Measurements from ENCODE around the gene PISD.

Gene PISD

DNA sequence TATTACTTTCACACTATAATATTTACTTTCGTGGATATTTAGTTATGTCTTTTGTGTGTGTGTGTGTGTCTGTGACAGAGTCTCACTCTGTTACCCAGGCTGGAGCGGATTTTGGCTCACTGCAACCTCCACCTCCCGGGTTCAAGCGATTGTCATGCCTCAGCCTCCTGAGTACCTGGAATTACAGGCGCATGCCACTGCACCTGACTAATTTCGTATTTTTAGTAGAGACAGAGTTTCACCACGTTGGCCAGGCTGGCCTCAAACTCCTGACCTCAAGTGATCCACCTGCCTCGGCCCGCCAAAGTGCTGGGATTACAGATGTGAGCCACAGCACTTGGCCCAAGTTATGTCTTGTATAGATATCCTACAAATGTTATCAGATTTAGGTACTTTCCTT lies 9.9 kb downstream of the PISD start:
- DNase-seq = no peak

DNA sequence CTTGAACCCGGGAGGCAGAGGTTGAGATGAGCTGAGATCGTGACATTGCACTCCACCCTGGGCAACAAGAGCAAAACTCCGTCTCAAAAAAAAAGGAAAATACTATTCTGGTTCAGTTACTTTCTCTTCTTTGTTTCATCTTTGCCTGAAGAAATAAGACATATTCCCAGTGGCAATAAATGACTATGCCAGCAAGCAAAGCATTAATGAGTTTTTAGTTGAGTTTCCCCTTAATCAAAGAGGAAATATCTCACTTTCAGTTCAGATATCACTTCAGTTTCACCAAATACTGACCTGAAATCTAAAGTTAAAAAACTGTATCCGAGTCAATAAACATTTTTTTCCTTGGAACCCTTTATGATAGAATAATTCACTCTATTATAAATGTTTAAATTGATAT lies 10.4 kb downstream of the PISD start:
- DNase-seq = no peak

DNA sequence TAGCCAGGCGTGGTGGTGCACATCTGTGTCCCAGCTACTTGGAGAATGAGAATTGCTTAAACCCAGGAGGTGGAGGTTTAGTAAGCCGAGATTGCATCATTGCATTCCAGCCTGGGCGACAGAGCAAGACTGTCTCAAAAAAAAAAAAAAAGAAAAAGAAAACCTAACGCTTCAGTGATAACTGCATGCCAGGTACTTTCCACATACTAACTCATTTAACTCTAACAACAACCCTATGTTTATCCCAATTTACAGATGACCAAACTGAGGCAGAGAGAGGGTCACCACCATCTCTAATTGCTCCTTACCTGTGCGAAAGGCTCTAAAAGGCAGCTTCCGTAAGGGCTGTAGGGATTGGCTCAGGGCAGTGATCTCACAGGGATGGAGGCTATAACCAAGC lies 11.6 kb downstream of the PISD start:
- no peak for DNase-seq

DNA sequence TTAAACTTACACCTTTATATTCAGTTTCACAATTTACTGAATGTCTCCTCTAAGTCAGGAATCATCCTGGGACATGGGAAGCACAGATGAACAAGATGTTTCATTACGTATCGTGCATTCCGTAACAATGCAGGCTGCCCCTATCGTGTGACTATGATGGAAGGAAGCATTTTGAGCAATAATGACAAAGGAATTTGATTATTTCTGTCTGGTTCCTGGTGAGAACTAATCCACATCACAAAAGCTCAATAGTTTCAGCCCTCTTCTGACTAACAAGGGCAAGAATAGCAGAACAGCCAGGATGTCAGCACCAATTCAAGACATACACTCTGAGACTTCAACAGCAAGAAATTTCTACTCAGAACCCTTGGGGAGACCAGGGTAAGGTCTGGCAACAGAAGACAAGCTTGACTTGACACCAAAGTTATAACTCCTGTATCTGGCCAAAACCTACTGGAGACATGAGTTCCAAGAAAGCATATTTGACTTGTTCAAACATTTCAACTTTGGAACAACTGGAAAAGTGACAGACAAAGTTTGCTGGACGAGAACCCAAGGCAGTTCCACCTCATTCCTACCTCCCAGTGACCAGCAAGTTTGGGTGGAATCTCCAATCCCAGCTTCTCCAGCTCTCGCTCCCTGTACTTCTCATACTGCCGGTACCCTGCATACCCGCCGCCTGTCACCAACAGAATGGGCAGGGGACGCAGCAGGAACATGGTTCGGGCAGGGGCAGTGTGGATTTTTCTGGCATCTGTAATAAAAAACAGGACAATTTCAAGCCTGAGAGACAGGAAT lies 14.3 kb downstream of the PISD start:
- DNase-seq = no peak

DNA sequence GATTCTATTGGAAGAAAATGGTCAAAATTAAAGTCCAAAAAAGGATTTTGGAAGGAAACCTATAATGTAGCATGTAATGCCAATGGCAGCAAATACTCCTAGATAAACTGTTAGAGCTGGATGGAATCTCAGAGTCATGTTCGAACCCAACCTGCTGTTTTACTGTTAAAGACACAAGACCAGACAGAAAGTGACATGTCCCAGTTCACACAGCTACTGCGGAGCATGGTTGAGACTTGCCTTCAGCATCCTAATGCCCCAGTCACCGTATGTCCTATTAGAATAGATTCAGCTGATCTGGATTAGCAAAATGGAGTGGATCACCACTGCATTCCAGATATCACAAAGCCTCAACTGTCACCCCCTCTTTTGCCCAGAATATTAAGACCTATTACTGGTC lies 14.9 kb downstream of the PISD start:
- no peak for DNase-seq

DNA sequence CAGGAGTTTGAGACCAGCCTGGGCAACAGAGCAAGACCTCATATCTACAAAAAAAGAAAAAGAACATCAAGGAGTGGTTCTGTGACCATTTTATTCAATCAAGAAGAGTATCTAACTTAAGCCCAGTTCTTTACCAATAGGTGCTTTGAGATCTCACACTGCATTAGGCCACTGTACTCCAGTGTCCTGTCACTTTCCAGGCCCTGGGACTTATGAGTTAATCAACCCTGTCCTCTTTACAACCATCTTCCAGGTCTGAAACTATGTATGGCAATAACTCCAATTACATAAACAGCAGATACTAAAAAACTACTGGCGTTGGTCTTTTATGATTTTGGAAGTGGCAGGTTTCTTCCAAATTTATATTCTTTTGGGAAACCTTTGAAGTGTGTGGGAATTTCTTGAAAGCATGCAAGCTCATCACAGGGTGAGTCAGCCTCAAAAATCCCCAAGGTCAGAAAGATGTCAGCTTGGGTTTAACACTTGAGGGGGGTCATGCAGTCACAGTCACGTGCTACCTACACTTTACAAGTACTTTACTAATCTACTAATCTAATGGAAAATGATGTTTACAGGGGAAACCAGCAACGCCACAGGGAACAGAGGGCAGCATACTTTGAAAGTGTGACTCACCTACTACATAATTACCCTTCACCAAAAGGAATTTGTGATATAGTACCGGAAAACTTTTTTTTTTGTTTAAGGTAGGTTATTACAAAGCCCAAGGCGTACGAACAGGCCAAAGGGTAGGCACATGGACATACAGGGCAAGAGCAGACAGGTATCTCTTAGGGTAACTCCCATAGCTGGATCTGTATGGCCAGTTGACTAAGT lies 15.6 kb downstream of the PISD start:
- DNase-seq = peak; percentile 71

DNA sequence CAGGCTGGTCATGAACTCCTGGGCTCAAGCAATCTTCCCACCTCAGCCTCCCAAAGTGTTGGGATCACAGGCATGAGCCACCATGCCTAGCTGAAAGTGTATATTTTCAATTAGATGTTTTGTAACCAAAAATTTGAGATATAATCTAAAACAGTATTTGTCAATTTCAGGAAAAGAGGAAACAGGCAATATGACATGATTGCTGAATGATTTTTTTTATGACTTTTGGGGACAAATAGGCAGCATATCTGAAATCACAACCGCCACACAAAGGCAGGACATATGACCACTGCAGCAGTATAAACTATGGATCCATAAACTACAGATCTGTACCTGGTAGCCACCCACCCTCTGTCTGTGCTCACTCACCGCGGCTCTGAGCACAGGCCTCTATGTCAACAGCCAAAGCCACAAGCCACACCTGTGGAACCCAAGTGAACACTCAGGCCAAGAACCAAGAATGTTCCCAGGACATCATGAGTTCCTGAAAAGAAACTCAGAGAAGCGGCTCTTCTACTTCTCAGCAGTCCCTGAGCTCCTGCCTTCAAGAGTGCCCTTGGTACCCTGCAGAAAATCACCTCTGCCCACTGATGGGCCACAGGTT lies 22.5 kb downstream of the PISD start:
- DNase-seq = no peak

DNA sequence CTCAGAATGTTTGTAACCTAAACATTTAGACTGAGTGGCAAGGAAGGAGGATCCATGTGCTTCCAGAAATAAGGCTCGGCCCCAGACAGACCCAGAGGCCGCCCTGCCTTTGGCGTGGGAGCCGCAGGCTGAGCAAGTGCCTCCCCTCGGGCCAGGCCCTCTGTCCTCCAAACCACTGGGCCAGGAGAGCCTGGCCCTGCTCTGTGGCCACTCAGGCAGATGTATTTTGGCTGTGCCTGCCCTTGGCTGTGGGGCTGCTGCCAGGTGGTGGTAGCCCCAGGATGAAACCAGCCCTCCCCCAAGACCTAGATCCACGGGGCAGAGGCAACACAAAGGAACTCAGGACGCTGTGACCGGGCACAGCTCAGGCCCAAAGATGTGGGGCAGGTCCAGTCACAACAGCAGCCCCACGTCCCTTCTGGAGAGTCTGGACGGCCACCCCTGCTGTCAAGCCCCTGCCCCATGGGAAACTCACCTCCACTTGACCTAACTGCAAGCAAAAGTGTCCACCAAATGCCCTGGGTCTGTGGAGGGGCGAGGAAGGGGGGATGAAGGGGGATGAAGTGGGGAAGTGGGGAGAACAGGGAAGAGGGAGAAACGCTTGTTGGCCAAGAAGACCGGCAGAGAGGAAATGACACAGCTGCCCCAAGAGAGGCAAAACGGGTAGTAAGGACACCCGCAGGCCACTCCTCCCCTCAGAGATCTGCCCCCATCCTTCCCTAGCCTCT lies 24.0 kb downstream of the PISD start:
- DNase-seq = no peak

DNA sequence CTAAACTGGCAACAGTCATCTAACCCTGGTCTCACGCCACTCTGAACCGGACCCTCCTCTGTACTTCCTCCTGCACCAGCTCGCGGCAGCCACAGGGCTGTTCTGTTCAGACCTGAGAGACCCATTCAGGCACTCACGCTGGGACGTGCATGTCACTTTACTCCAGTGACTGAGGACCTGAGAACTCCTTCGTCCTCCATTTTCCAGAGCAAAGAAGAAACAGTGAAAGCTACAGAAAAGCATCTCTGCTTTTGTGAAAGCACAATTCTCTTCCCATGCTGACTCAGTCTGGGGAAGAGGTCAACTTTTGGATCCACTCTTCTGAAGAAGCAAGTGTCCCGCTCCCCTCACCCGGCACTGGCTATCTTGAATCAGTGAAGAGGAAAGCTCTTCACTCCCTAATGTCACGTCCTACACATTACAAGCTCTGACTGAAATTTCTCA lies 24.5 kb downstream of the PISD start:
- no peak for DNase-seq

DNA sequence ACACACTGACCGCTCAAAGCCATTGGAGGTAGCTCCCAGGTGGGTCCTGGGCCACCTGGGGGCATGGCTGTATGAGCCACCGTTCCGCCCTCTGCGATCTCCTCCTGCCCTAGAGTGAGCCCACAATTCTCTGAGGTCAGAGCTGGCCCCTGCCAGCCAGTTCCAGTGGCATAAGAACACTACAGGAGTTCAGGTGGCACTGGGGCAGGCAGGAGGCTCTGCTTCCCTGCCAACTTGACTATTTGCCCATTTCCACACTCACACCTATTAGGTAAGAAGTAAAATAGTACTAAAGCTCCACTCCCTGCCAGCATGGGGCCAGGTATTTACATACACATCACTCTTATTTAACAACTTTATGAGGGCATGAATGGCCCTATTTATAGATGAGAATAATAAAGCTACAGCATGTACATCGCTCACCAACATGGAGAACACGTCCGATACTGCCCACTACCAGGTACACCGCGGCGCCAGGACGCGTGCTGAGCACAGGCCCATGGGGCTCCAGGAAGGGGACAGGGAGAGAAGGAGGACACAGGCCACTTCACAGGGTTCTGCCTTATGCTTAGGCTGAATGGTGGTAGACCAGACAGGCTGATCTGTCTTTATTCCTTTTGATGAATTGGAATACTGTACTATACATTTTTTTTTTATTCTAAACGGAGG lies 26.2 kb downstream of the PISD start:
- no peak for DNase-seq

DNA sequence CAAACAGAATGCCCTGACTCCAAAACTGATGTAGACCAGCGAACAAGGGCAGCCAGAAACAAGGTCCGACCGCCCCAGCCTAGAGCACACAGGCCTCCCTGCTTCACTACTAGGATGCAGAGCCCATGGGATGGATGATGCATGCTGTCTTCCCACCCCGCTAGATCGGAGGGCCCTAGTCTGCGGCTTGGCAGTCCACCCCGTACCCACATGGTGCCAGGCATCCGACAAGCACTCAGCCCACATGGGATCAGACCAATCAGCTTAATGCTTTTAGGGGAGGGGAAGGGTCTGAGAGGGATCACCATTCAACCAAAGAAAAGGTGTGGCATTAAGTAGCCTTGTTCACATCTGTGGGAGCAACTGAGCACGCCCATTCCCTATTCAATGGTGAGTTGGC lies 30.6 kb downstream of the PISD start:
- no peak for DNase-seq

DNA sequence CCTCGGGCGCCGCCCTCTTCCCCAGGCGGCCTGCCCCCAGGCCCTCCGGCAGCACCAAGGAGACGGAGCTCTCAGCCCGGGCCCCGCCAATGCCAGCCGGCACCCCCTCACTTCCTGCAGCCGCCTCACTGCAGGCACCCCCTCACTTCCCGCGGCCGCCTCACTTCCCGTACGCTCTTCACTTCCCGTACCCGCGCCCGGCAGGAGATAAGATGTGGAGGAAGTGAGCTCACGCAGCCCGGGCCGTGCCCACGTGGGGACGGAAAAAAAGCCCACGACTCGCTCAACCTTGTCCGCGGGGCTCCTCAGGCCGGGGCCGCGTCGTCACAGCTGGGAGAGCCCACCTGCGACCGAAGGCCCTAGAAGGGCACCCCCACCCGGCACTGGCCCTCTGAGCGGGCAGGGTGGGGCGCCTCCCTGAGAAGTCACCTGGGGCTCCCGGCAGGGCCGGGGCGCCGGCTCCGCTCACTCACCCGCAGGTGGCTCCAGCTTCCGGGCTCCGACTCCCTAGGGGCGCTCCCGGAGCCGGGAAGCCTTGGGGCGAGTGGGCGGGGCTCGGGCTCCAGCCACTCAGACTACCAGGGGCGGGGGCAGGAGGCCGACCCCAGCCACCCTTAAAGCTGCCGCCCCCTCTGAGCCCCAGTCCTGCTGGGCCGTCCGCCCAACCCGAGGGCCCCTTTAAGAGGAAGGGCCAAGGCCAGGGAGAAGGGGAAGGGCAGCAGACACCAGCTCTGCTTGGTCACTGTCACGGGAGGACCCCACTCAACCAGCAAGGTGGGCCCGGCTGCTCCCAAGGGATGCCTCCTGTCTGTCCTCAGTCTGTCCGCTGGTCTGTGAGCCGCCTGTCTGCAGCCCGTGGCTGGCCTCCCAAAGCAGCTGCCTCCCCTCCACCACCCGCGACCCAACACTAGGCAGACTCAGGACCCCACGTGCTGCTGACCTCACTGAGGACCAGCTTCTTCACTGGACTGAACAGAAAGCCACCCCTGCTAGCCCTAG lies 31.4 kb downstream of the PISD start:
- DNase-seq = peak; percentile 87

DNA sequence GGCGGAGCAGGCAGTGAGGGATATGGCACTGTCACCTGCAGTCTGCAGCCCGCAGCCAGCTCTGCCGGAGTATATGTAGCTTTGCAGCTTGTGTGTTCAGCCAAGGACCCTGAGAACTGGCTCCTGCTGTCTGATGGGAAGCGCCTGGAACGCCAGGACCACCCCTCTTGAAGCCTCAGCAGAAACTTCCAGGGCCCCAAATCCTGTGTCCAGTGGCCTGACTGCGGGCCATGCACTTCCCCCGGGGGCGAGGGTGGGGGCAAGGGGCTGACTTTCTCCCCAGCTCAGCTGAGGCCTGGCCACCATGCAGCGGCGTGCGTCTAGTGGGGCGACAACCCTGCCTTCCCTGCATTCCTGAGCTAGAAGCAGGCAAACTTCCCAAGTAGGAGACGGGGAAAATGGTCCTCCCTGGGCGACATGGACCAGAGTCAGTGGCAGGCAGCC lies 32.3 kb downstream of the PISD start:
- no peak for DNase-seq

DNA sequence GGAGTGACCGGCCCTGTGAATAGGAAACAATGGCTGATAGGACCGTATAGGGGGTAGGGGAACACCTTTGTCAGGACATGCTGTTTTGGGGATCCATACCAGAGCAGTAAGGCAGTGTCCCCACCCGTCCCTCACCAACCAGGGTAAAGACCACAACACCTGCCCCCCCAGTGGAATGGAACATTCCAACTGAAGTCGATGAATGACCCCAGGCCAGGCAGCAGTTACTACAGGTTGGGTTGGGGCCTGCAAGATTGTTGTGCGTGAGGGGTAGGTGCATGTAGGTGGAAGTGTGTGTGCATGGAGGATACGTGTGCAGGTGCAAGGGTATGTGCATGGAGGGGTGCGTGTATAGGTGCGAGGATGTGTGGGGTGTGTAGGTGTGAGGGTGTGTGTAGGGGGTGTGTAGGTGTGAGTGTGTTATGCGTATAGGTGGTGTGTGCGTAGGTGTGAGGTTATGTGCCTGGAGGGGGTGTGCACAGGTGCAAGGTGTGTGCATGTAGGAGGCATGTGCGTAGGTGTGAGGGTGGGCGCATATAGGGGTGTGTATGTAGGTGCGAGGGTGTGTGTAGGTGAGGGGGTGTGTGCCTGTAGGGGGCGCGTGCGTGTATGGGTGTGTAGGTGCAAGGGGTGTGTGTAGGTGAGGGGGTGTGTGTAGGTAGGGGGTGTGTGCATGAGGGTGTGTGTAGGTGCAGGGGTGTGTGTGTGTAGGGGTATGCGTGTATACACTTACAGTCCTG lies 32.9 kb downstream of the PISD start:
- DNase-seq = no peak

DNA sequence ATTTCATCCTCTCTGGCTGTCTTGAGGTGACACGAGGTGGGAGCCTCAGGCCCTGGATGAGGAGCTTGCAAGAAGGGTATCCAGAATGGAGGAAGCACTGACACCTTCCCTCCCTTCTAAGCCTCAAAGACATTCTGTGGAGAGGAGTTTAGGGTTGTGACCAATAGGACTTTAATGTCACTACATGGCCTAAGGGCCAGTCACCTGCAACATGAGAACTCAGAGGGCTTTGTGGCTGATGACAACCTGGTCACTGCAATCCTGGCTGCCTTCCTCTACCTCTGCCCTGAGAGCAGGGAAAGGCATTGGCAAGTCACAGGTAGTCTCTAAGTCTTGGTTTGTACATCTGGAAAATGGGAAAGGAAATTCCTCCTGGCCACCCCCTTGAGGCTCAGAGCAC lies 33.7 kb downstream of the PISD start:
- DNase-seq = no peak

DNA sequence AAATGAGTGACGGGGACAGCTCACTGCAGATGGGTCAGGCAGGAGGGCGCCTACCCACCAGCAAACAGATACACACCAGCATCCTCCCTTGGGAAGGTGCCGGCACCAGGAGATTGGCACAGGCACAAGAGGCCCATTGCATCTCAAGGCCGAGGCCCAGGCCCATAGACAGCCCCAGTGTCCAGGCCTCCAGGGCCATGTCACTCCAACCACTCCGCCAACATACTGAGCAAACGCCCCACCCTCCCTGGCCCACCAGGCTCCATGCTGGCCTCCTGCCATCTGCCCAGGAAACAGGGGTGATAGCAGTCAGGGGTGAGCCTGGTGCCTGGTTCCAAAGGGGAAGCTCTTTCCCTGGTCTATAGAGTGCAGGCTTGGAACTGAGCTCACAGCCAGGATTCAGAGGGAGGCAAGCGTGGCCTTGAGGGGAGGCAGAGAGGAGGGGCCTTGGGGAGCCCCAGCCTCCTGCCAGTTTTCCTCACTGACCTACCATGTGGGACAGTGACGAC lies 34.7 kb downstream of the PISD start:
- no peak for DNase-seq

DNA sequence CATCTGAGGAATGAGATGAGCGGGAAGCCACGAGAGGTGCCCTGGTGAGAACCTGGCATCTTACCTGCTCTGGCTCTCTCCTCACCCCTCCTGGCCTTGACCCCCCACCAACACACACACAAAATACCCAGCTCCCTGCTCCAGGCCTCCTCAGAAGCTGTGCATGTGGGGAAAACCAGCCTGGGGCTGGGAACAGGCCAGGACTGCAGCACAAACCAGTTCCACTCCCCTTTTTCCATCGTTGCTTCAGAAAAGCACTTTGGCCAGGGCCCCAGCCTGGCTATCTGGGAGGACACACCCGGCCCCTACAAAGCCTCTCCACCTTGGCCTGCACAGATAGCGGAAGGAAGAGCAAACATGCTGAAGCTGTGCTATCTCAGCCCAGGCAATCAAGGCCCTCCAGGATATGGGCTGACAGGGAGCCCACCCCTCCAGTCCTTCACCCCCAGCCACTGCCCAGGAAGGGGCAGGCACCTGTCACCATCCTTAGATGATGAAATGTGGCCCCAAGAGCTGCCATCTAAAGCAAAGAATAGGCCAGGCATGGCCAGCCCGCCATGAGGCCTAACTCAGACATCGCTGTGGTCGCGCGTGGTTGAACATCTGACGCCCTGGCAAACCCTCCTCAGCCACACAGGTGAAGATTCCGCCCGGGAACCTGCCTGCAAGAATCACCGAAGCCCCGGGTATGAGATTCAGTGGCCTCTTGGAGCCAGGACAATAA lies 35.4 kb downstream of the PISD start:
- no peak for DNase-seq

DNA sequence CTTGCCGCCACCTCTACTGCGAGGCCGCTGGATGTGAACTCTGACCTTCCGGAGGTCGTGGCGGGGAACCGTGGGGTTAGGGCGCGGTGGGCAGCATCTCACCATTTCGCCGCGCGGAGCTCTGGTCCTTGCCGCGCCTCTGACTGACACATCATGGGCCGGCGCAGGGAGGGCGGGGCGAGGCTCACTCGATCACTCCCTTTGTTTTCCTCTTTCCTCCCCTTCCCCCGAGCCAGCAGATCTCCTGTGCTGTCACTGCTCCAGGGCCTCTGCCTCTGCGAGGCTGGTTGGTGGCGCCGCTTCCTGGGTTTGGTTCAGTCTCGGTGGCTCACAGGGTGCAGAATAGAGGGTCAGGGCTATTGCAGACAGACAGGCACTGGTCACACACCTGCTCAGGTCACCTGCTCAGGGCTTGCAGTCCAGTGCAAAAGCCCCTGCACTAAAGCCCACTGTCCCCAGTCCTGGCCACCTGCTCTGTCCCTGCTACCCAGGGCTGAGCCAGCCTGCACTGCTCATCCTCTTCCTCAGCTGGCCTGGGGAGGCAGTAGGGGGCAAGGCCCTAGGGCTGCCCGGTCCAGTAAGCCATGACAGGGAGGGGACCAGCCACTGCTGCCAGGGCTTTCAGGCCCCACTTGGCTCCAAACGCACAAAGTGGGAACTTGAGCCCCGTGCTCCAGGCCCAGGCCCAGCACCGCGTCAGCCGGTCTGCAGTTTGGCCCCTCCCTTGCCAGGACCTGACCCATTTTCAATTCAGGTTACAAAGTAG lies 36.2 kb downstream of the PISD start:
- DNase-seq = no peak

DNA sequence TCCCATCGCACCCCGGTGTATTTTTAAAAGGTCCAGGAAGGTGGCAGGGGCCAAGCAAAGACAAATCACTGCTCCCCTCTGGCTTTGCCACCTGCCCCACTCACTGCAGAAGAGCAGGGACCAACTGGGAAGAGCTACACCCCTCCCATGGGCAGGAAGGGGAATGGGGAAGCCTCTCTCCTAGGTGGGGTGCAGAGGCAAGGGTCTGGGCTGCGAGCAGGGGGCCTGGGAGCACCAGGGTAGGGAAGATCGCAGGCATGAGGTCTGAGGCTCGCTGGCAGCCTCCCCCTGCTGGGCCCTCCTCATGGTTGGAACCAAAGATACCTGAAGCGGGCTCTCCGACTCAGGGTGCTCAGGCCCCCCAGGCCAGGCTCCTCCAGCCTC lies 36.8 kb downstream of the PISD start:
- DNase-seq = no peak

Measured in stimulated activated CD4-positive, alpha-beta T cell treated with anti-CD3 and anti-CD28 coated beads, Interleukin-4, amount 100 ng/mL, for 24 hours (primary cell).